CD8-positive, alpha-beta memory T cell (primary cell): ENCODE results near the gene ZFPM1. TPM values are rescaled to one million over a fixed set of nuclear protein-coding genes. Genes with fewer than 3 reads are reported as not detected.

Source experiments
- CTCF ChIA-PET: fragments of 350-600 bp; sonication (Branson Sonifier 250); formaldehyde crosslinking; loops from one replicate; lab custom pipeline; 2021; ENCODE audit warnings: antibody characterized with exemption; lab: Charles Lee
- POLR2A ChIA-PET: fragments of 350-600 bp; sonication (Branson Sonifier 250); formaldehyde crosslinking; loops from one replicate; lab custom pipeline; 2021; ENCODE audit warnings: antibody characterized with exemption; lab: Charles Lee
- DNase-seq, 5 donors: peaks; one replicate each; pipeline versions ENCODE4 v3.0.0 to v3.0.0-alpha.2; 2020 to 2022; ENCODE audit warnings: mixed read lengths in 1 of 5
- H3K27ac ChIP-seq: one replicate; pipeline ENCODE4 v1.7.0; 2013; ENCODE audit warnings: low read depth, mild to moderate bottlenecking, low read length, moderate library complexity
- H3K27me3 ChIP-seq: 2 replicates; pipeline ENCODE4 v1.7.0; 2013; ENCODE audit warnings: low read length, mild to moderate bottlenecking; ENCODE audit not compliant: insufficient read depth, poor library complexity, severe bottlenecking
- H3K36me3 ChIP-seq: 2 replicates; pipeline ENCODE4 v1.7.0; 2013; ENCODE audit warnings: mild to moderate bottlenecking, low read length, moderate library complexity; ENCODE audit not compliant: insufficient read depth
- H3K4me1 ChIP-seq: 2 replicates; pipeline ENCODE4 v1.7.0; 2013; ENCODE audit warnings: mild to moderate bottlenecking, low read length, moderate library complexity; ENCODE audit not compliant: insufficient read depth
- H3K4me3 ChIP-seq: 2 replicates; pipeline ENCODE4 v1.7.0; 2013; ENCODE audit warnings: mild to moderate bottlenecking, low read length
- H3K9me3 ChIP-seq: 2 replicates; pipeline ENCODE4 v1.7.0; 2013; ENCODE audit warnings: mild to moderate bottlenecking, low read length
- H3K27ac Mint-ChIP-seq, 8 donors: one replicate each; pipeline ENCODE4 v1.8.0; 2020 to 2021; ENCODE audit warnings: mixed read lengths in 8 of 8, mild to moderate bottlenecking in 6 of 8, inconsistent platforms in 3 of 8, moderate library complexity in 3 of 8
- H3K27me3 Mint-ChIP-seq, 2 donors: one replicate each; pipeline ENCODE4 v1.8.0; 2020 to 2021; ENCODE audit warnings: mixed read lengths in 2 of 2, mild to moderate bottlenecking in 1 of 2, moderate library complexity in 1 of 2
- H3K36me3 Mint-ChIP-seq, 3 donors: one replicate each; pipeline ENCODE4 v1.8.0; 2020 to 2021; ENCODE audit warnings: mixed read lengths in 3 of 3, inconsistent platforms in 1 of 3, mild to moderate bottlenecking in 1 of 3
- H3K4me1 Mint-ChIP-seq, 3 donors: one replicate each; pipeline ENCODE4 v1.8.0; 2020 to 2021; ENCODE audit warnings: mixed read lengths in 3 of 3, inconsistent platforms in 1 of 3, mild to moderate bottlenecking in 1 of 3
- H3K4me3 Mint-ChIP-seq, 7 donors: one replicate each; pipeline ENCODE4 v1.8.0; 2020 to 2021; ENCODE audit warnings: mixed read lengths in 7 of 7, mild to moderate bottlenecking in 6 of 7, moderate library complexity in 4 of 7, inconsistent platforms in 2 of 7
- H3K9me3 Mint-ChIP-seq, 5 donors: one replicate each; pipeline ENCODE4 v1.8.0; 2020 to 2022; ENCODE audit warnings: mixed read lengths in 5 of 5, mild to moderate bottlenecking in 3 of 5, moderate library complexity in 2 of 5, inconsistent platforms in 1 of 5
- polyA plus RNA-seq: library from polyadenylated mRNA; unstranded; fragments of 300-500 nt; fragmentation: Illumina TruSeq; gene quantifications from one replicate; pipeline ENCODE4 v1.2.3, GENCODE V29; 2021
- total RNA-seq, 2 experiments: library from RNA; stranded (reverse); gene quantifications; one replicate each; pipeline ENCODE4 v1.2.3, GENCODE V29; 2021

Gene ZFPM1
- total and polyA plus RNA-seq, 3 experiments from 2014 or later: 0.71 to 16.7 (median 15.5) TPM

DNA sequence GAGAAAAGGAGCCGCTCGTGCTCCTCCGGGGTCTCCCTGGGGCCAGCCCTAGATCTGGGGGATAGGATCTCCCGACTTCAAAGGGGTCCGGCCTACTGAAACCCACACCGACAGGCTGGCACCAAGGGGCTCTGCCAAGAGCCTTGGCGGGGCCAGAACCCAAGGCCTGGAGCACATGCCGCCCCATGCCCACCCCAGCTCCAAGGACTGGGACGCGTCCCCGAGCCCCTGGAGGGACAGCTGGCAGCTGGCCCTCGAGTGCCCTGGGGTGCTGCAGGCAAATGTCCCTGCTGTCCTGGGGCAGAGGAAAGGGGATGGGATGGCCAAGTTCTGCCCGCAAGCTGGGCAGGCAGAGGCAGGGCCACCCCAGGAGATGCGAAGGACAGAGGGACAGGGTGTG lies 31.8 kb upstream of the ZFPM1 start:
- H3K9me3 Mint-ChIP-seq: no peaks in the 10 kb centered on the region
- H3K4me1 Mint-ChIP-seq: peaks cover 0 to 8% (median 2%) of the 10 kb centered on the region in 3 donors
- Histone ChIP-seq H3K27ac (no peak overlapping the region), H3K36me3 (no peaks in the 10 kb centered on the region), H3K4me3 (no peak overlapping the region), H3K4me1 (no peaks in the 10 kb centered on the region), H3K9me3 (no peaks in the 10 kb centered on the region), H3K27me3 (no peaks in the 10 kb centered on the region)
- peaks cover 0 to 6% of the 10 kb centered on the region in 2 donors for H3K27me3 Mint-ChIP-seq
- POLR2A ChIA-PET: no interaction called here
- H3K27ac Mint-ChIP-seq: no peak overlapping the region
- H3K36me3 Mint-ChIP-seq: no peaks in the 10 kb centered on the region
- no peak overlapping the region for H3K4me3 Mint-ChIP-seq
- CTCF ChIA-PET: no interaction called here
- DNase-seq: no peak

DNA sequence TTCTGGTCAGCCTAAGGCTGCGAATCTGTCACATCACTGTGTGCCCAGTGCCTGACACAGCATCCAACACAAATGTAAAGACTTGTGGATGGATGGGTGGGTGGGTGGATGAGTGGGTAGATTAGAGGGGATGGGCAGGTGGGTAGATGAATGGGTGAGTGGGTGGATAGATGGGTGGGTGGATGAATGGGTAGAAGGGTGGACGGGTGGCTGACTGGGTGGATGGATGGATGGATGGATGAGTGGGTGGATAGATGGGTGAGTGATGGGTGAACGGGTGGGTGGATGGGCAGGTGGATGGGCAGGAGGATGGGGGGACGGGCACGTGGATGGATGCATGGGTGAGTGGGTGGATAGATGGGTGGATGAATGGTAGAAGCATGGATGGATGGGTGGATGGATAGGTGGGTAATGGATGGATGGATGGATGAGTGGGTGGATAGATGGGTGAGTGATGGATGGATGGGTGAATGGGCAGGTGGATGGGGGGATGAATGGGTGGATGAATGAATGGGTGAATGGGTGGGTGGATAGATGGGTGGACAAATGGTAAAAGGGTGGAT lies 31.1 kb upstream of the ZFPM1 start:
- H3K27ac ChIP-seq: no peak overlapping the region
- Mint-ChIP-seq H3K36me3 (no peaks in the 10 kb centered on the region), H3K27ac (peak overlapping the region in 1 of 8 donors; percentile 33), H3K4me1 (peaks cover 0 to 8% (median 2%) of the 10 kb centered on the region in 3 donors), H3K4me3 (no peak overlapping the region), H3K27me3 (peaks cover 0 to 4% of the 10 kb centered on the region in 2 donors), H3K9me3 (no peaks in the 10 kb centered on the region)
- H3K4me3 ChIP-seq: no peak overlapping the region
- ChIA-PET POLR2A (no interaction called here), CTCF (no interaction called here)
- H3K27me3 ChIP-seq: no peaks in the 10 kb centered on the region
- H3K4me1 ChIP-seq: no peaks in the 10 kb centered on the region
- H3K9me3 ChIP-seq: no peaks in the 10 kb centered on the region
- no peaks in the 10 kb centered on the region for H3K36me3 ChIP-seq
- DNase-seq: no peak

DNA sequence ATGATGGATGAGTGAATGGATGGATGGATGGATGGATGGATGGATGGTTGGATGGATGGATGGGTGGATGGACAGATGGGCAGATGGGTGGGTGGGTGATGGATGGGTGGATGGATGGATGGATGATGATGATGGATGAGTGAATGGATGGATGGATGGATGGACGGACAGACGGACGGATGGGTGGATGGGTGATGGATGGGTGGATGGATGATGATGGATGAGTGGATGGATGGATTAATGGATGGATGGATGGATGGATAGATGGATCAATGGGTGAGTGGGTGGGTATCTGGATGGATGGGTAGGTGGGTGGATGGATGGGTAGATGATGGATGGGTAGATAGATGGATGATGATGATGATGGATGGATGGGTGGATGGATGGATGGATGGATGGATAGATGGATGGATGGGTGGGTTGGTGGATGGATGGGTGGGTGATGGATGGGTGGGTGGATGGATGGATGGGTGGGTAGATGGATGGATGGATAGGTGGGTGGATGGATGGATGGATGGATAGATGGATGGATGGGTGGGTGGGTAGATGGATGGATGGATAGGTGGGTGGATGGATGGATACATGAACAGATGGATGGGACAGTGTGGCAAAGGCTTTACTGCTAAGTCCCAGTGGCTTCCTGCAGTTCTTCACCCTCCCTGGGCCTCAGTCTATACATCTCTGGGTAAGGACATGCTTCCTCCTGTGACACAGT lies 30.2 kb upstream of the ZFPM1 start:
- H3K27ac ChIP-seq: no peak overlapping the region
- H3K4me3 ChIP-seq: no peak overlapping the region
- no peaks in the 10 kb centered on the region for H3K36me3 Mint-ChIP-seq
- H3K27me3 ChIP-seq: no peaks in the 10 kb centered on the region
- no peaks in the 10 kb centered on the region for H3K9me3 Mint-ChIP-seq
- POLR2A ChIA-PET: no interaction called here
- H3K4me1 ChIP-seq: no peaks in the 10 kb centered on the region
- peaks cover 0 to 4% of the 10 kb centered on the region in 2 donors for H3K27me3 Mint-ChIP-seq
- H3K27ac Mint-ChIP-seq: no peak overlapping the region
- H3K4me1 Mint-ChIP-seq: peaks cover 0 to 8% (median 2%) of the 10 kb centered on the region in 3 donors
- no peak overlapping the region for H3K4me3 Mint-ChIP-seq
- CTCF ChIA-PET: no interaction called here
- DNase-seq: no peak
- H3K36me3 ChIP-seq: no peaks in the 10 kb centered on the region
- H3K9me3 ChIP-seq: no peaks in the 10 kb centered on the region

DNA sequence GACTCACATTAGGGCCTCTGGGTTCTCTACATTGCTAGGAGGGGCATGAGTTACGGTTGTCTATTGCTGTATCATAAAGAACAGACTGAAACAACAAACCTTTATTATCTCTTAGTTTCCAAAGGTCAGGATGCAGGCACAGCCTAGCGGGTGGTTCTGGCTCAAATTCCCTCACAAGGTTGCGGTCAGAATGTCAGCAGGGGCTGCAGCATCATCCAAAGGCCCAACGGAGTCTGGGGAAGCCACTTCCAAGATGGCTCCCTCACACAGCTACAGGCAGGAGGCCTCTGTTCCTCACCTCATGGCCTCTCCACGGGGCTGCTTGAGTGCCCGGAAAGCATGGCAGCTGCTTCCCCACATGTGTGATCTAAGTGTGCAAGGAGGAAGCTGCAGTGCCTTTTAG lies 29.6 kb upstream of the ZFPM1 start:
- no peaks in the 10 kb centered on the region for H3K4me1 ChIP-seq
- no peak overlapping the region for H3K4me3 ChIP-seq
- Mint-ChIP-seq H3K27me3 (peaks cover 0 to 3% of the 10 kb centered on the region in 2 donors), H3K4me3 (no peak overlapping the region), H3K4me1 (peaks cover 0 to 8% (median 2%) of the 10 kb centered on the region in 3 donors), H3K27ac (no peak overlapping the region), H3K9me3 (no peaks in the 10 kb centered on the region), H3K36me3 (no peaks in the 10 kb centered on the region)
- no peaks in the 10 kb centered on the region for H3K27me3 ChIP-seq
- H3K36me3 ChIP-seq: no peaks in the 10 kb centered on the region
- ChIA-PET CTCF (no interaction called here), POLR2A (no interaction called here)
- H3K9me3 ChIP-seq: no peaks in the 10 kb centered on the region
- no peak overlapping the region for H3K27ac ChIP-seq
- DNase-seq: no peak

DNA sequence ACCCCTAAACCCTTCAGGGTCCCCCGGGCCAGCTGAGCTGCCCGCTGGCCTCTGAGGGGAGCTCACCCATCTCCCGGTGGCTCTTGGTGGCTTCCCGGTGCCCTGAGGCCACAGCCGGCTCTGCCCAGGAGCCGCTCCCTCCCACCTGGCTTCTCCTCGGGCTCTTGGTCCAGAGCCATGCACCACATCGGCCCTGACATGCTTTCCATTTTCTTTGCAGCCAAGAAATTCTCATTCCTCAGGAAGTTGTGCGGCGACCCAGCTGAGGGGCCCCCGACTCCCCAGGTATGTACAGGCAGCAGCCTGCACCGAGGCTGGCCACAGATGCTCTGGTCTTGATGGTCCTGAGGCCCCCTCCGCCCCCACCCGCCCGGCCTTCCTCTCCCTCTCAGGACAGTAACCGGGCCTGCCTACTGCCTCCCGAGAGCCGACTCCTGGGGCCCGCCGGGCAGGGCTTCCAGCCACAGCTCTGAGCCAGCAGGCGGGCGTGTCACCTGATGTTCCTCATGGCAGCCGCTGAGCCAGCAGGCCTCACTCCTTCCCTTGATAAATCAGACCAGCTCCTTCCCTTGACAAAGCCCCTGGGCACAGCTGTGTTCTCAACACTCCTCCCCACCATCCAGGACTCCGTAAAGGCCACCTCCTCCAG lies 28.4 kb upstream of the ZFPM1 start:
- ChIA-PET POLR2A (no interaction called here), CTCF (no interaction called here)
- no peak overlapping the region for H3K4me3 Mint-ChIP-seq
- H3K36me3 Mint-ChIP-seq: no peaks in the 10 kb centered on the region
- Histone ChIP-seq H3K27me3 (no peaks in the 10 kb centered on the region), H3K36me3 (no peaks in the 10 kb centered on the region), H3K4me1 (no peaks in the 10 kb centered on the region), H3K4me3 (no peak overlapping the region), H3K27ac (no peak overlapping the region), H3K9me3 (no peaks in the 10 kb centered on the region)
- no peak for DNase-seq
- H3K9me3 Mint-ChIP-seq: no peaks in the 10 kb centered on the region
- peaks cover 0 to 8% (median 2%) of the 10 kb centered on the region in 3 donors for H3K4me1 Mint-ChIP-seq
- H3K27ac Mint-ChIP-seq: no peak overlapping the region
- H3K27me3 Mint-ChIP-seq: no peaks in the 10 kb centered on the region

DNA sequence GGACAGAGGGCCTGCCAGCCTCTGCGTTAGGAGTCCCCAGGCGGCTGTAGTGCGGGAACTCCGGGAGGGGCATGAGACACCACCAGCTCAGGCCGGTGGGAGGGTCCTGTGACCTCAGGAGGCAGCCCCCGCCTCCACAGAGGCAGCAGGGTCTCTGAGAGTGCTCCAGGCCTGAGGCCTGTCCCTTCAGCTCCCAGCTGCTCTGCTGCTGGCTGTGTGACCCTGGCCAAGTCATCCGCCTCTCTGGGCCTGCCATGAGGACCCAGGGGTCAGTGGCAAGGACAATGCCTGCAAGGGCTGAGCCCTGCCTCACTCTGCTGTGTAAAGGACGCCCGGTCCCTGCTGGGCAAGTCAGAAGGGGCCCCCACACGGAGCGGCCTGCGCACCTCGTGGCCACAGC lies 27.1 kb upstream of the ZFPM1 start:
- Mint-ChIP-seq H3K27ac (peak overlapping the region in 1 of 8 donors; percentile 72), H3K27me3 (no peaks in the 10 kb centered on the region), H3K9me3 (no peaks in the 10 kb centered on the region), H3K4me3 (no peak overlapping the region), H3K4me1 (peaks cover 0 to 10% (median 3%) of the 10 kb centered on the region in 3 donors), H3K36me3 (no peaks in the 10 kb centered on the region)
- ChIA-PET CTCF (no interaction called here), POLR2A (no interaction called here)
- no peak for DNase-seq
- Histone ChIP-seq H3K4me3 (no peak overlapping the region), H3K9me3 (no peaks in the 10 kb centered on the region), H3K4me1 (no peaks in the 10 kb centered on the region), H3K27ac (no peak overlapping the region), H3K27me3 (no peaks in the 10 kb centered on the region), H3K36me3 (no peaks in the 10 kb centered on the region)

DNA sequence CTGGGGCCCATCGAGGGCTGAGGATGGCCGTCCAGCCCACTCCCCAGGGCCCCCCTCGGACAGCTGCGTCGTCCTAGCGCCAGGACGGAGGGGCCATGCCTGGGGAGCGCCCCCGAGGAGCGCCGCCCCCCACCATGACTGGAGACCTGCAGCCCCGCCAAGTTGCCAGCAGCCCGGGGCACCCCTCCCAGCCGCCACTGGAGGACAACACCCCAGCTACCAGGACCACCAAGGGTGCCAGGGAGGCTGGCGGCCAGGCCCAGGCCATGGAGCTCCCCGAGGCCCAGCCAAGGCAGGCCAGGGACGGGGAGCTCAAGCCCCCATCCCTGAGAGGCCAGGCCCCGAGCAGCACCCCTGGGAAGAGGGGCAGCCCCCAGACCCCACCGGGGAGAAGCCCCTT lies 25.7 kb upstream of the ZFPM1 start:
- no peak overlapping the region for H3K27ac ChIP-seq
- Mint-ChIP-seq H3K27ac (no peak overlapping the region), H3K4me1 (peaks cover 0 to 20% (median 5%) of the 10 kb centered on the region in 3 donors), H3K9me3 (no peaks in the 10 kb centered on the region), H3K27me3 (no peaks in the 10 kb centered on the region), H3K4me3 (no peak overlapping the region), H3K36me3 (no peaks in the 10 kb centered on the region)
- no peaks in the 10 kb centered on the region for H3K4me1 ChIP-seq
- no peaks in the 10 kb centered on the region for H3K27me3 ChIP-seq
- H3K4me3 ChIP-seq: no peak overlapping the region
- CTCF ChIA-PET: interaction anchor here (1.2 kb wide), 1 partner anchor 10 kb away, joined by 4 read pairs; no protein-coding TSS in a partner anchor
- POLR2A ChIA-PET: no interaction called here
- no peak for DNase-seq
- no peaks in the 10 kb centered on the region for H3K36me3 ChIP-seq
- no peaks in the 10 kb centered on the region for H3K9me3 ChIP-seq

DNA sequence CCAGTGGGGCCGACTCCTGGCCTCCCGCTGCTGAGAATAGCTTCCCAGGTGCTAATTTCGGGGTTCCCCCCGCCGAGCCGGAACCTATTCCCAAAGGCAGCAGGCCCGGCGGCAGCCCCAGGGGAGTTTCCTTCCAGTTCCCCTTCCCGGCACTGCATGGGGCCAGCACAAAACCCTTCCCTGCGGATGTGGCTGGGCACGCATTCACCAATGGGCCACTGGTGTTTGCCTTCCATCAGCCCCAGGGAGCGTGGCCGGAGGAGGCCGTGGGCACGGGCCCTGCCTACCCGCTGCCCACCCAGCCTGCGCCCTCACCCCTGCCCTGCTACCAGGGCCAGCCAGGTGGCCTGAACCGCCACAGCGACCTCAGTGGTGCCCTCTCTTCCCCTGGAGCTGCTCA lies 24.9 kb upstream of the ZFPM1 start:
- Histone ChIP-seq H3K36me3 (no peaks in the 10 kb centered on the region), H3K4me1 (no peaks in the 10 kb centered on the region), H3K27me3 (no peaks in the 10 kb centered on the region), H3K27ac (no peak overlapping the region), H3K4me3 (no peak overlapping the region), H3K9me3 (no peaks in the 10 kb centered on the region)
- ChIA-PET CTCF (interaction anchor here (1.2 kb wide), 1 partner anchor 9 kb away, joined by 4 read pairs; no protein-coding TSS in a partner anchor), POLR2A (no interaction called here)
- H3K9me3 Mint-ChIP-seq: no peaks in the 10 kb centered on the region
- H3K27me3 Mint-ChIP-seq: no peaks in the 10 kb centered on the region
- no peak for DNase-seq
- no peak overlapping the region for H3K27ac Mint-ChIP-seq
- peaks cover 0 to 20% (median 5%) of the 10 kb centered on the region in 3 donors for H3K4me1 Mint-ChIP-seq
- no peak overlapping the region for H3K4me3 Mint-ChIP-seq
- no peaks in the 10 kb centered on the region for H3K36me3 Mint-ChIP-seq
